ENCODE measurements around the gene MOCOS. TPM values are rescaled to one million over a fixed set of nuclear protein-coding genes. Genes with fewer than 3 reads are reported as not detected.
A peak's percentile ranks its signal among the peaks of the same experiment; 100 is the strongest.

Gene MOCOS
- total and polyA plus RNA-seq, 2 of the 13 experiments (the other 11 are each of a cell fraction or from before 2014, with no cell fraction given): 7.7 to 15.4 TPM

GRCh38 chr18:36255072-36255698, 67.9 kb downstream of the MOCOS start (continued):
- TF ChIP-seq HDAC2 (CRISPR knock-in tag; IDR thresholded peaks at IDR 0.05) (peak; percentile 39; the same call in 1 of the 2 replicates), SMARCC2 (IDR thresholded peaks at IDR 0.05) (no peak), ZNF546 (CRISPR knock-in tag; conservative IDR thresholded peaks at IDR 0.05) (no peak), CREBL2 (CRISPR knock-in tag; IDR thresholded peaks at IDR 0.05; ENCODE audit: borderline replicate concordance) (no peak), ZNF619 (CRISPR knock-in tag; IDR thresholded peaks at IDR 0.05) (0 out of 2 replicates have a peak, but pooled peaks have one; percentile 17), ATAD3A (CRISPR knock-in tag; IDR thresholded peaks at IDR 0.05) (no peak), ZNF589 (CRISPR knock-in tag; conservative IDR thresholded peaks at IDR 0.05) (no peak), TBX2 (CRISPR knock-in tag; IDR thresholded peaks at IDR 0.05; ENCODE audit: borderline replicate concordance) (peak; percentile 31; the same call in 1 of the 2 replicates), ISL2 (CRISPR knock-in tag; IDR thresholded peaks at IDR 0.05) (peak; percentile 49; the same call in 1 of the 2 replicates), ZNF775 (CRISPR knock-in tag; IDR thresholded peaks at IDR 0.05; ENCODE audit: borderline replicate concordance) (no peak), SOX6 (IDR thresholded peaks at IDR 0.05) (no peak), SOX6 (CRISPR knock-in tag; IDR thresholded peaks at IDR 0.05) (peak; percentile 47; the same call in 1 of the 2 replicates), ZNF382 (CRISPR knock-in tag; IDR thresholded peaks at IDR 0.05; ENCODE audit: borderline replicate concordance) (no peak), HNRNPUL1 (IDR thresholded peaks at IDR 0.05; ENCODE audit: low read depth, low read length) (no peak), NR2F6 (IDR thresholded peaks at IDR 0.05) (peak; percentile 30), NR2F6 (CRISPR knock-in tag; IDR thresholded peaks at IDR 0.05) (no peak), ATF7 (IDR thresholded peaks at IDR 0.05) (no peak), ATF7 (CRISPR knock-in tag; IDR thresholded peaks at IDR 0.05) (no peak), THRA (CRISPR knock-in tag; IDR thresholded peaks at IDR 0.05; ENCODE audit: borderline replicate concordance) (no peak)
- TF ChIP-seq, protein P1, sequence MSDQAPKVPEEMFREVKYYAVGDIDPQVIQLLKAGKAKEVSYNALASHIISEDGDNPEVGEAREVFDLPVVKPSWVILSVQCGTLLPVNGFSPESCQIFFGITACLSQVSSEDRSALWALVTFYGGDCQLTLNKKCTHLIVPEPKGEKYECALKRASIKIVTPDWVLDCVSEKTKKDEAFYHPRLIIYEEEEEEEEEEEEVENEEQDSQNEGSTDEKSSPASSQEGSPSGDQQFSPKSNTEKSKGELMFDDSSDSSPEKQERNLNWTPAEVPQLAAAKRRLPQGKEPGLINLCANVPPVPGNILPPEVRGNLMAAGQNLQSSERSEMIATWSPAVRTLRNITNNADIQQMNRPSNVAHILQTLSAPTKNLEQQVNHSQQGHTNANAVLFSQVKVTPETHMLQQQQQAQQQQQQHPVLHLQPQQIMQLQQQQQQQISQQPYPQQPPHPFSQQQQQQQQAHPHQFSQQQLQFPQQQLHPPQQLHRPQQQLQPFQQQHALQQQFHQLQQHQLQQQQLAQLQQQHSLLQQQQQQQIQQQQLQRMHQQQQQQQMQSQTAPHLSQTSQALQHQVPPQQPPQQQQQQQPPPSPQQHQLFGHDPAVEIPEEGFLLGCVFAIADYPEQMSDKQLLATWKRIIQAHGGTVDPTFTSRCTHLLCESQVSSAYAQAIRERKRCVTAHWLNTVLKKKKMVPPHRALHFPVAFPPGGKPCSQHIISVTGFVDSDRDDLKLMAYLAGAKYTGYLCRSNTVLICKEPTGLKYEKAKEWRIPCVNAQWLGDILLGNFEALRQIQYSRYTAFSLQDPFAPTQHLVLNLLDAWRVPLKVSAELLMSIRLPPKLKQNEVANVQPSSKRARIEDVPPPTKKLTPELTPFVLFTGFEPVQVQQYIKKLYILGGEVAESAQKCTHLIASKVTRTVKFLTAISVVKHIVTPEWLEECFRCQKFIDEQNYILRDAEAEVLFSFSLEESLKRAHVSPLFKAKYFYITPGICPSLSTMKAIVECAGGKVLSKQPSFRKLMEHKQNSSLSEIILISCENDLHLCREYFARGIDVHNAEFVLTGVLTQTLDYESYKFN (CRISPR knock-in tag; conservative IDR thresholded peaks at IDR 0.05): peak; percentile 24; the same call in 1 of the 2 replicates
- TF ChIP-seq, protein P2, sequence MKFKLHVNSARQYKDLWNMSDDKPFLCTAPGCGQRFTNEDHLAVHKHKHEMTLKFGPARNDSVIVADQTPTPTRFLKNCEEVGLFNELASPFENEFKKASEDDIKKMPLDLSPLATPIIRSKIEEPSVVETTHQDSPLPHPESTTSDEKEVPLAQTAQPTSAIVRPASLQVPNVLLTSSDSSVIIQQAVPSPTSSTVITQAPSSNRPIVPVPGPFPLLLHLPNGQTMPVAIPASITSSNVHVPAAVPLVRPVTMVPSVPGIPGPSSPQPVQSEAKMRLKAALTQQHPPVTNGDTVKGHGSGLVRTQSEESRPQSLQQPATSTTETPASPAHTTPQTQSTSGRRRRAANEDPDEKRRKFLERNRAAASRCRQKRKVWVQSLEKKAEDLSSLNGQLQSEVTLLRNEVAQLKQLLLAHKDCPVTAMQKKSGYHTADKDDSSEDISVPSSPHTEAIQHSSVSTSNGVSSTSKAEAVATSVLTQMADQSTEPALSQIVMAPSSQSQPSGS (CRISPR knock-in tag; IDR thresholded peaks at IDR 0.05): no peak
- TF ChIP-seq, protein P3, sequence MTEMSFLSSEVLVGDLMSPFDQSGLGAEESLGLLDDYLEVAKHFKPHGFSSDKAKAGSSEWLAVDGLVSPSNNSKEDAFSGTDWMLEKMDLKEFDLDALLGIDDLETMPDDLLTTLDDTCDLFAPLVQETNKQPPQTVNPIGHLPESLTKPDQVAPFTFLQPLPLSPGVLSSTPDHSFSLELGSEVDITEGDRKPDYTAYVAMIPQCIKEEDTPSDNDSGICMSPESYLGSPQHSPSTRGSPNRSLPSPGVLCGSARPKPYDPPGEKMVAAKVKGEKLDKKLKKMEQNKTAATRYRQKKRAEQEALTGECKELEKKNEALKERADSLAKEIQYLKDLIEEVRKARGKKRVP (CRISPR knock-in tag; IDR thresholded peaks at IDR 0.05): no peak
- TF ChIP-seq, protein P4, sequence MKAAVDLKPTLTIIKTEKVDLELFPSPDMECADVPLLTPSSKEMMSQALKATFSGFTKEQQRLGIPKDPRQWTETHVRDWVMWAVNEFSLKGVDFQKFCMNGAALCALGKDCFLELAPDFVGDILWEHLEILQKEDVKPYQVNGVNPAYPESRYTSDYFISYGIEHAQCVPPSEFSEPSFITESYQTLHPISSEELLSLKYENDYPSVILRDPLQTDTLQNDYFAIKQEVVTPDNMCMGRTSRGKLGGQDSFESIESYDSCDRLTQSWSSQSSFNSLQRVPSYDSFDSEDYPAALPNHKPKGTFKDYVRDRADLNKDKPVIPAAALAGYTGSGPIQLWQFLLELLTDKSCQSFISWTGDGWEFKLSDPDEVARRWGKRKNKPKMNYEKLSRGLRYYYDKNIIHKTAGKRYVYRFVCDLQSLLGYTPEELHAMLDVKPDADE (CRISPR knock-in tag; IDR thresholded peaks at IDR 0.05): no peak
